ENCODE measurements around the gene RAMACL.
"Not testable (repeated sequence)": the region's sequence is repeated elsewhere in the genome, so short reads cannot be mapped to it uniquely, and the experiment has no call there.

Gene RAMACL

DNA sequence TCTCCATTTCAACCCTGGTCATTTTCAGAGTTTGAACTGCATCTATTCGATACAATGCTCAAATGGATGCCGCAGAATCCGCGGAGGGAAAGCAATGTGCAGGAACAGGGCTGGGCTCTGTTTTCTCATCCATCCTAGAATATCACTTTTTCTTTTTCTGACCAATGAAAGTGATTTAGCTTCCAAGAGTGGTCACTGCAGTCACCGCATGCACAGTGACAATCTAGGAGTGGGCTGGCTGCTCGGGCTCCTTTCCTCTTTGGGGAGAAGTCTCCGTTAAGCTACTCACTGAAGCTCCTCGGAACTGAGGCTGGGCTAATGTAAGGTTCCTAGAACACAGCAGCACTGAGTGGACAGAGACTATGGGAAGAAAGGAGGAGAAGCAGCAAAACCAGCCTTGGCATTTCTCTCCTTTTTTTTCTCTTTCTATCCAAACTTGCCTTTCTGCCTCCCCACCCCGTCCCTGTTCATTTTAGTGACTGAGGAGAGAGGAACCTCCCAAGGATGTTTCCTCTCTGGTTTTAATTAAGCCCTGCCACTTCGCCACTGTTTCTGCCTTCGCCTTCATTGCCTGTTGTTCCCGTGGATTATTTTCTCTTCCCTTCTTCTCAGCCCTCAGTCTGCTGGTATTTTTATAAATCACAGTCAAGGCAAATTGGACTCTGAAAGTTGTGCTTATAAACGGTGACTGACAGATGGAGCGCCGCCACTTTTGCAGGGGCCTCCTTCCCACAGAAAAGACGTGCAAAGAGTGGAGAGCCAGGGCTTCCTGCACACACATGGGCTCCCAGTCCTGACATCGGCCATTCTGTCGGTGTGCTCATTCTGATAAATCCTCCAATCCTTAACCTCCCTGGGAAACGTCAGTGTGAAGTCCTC is 41.1 kb downstream of the RAMACL start:
- peaks cover 4% of the 10 kb centered on the region for H3K9me3 ChIP-seq (ENCODE audit: low read length)
- H3K4me1 ChIP-seq (ENCODE audit: insufficient read depth, low read length) = peaks cover 3% of the 10 kb centered on the region

DNA sequence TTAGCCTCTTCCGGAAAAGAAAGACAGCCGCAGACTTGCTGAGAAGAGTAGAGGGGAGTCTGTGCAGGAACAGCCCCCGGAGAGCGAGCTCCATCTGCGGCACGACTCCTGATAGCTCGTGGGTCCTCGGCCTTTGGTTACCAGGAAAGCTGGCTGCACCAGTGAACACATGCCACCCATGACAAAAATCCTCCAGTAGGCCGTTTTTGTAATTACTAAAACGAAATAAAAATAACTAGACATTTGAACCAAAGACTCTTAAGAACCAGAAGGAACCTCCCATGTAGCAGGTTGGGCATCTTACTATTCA is 42.2 kb downstream of the RAMACL start:
- no peak overlapping the region for H3K4me3 ChIP-seq (ENCODE audit: low read length)
- H2AFZ ChIP-seq (ENCODE audit: low read depth, low read length) = no peak overlapping the region
- peaks cover 11% of the 10 kb centered on the region for H3K4me1 ChIP-seq (ENCODE audit: insufficient read depth, low read length)

More for the DNA sequence above, 41.1 kb downstream of the RAMACL start:
- Histone ChIP-seq H3K36me3 (ENCODE audit: insufficient read depth, low read length) (peaks cover 2% of the 10 kb centered on the region), H3K27me3 (ENCODE audit: insufficient read depth, low read length) (no peaks in the 10 kb centered on the region), H2AFZ (ENCODE audit: low read depth, low read length) (no peak overlapping the region), H3K4me3 (ENCODE audit: low read length) (no peak overlapping the region)

DNA sequence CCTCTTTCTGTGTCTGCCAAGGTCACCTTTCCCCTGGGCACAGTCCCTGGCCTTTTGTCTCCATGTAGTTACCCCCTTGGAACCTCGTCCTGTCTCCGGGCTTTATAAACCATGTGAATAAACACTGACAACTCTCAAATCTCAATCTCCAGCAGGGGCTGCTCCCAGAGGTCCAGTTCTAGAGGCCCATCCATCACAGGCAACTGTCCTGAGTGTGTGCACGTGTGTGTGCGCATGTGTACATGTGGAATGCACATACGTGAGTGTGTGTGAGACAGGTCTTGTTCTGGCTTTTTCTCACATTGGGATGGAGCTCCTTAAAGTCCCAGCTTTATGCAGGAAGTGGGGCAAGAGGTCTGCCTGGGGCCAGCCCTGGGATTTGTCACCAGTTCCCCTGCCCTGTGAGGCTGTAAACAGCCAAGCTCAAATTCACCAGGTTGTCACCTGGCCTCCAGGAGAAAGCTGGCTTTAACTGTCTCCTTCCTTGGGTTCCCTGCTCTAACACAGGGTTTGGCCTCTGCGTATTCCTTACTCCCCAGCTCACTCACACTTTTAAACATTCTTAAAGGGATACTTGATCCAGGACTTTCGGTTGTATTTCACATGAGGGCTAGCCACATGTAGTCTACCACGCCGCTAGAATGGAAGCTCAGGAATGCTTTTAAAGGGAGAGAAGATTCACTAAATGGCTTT is 42.7 kb downstream of the RAMACL start:
- Histone ChIP-seq H3K36me3 (ENCODE audit: insufficient read depth, low read length) (peaks cover 2% of the 10 kb centered on the region), H3K4me1 (ENCODE audit: insufficient read depth, low read length) (peaks cover 11% of the 10 kb centered on the region), H3K4me3 (ENCODE audit: low read length) (no peak overlapping the region), H3K9me3 (ENCODE audit: low read length) (no peaks in the 10 kb centered on the region), H2AFZ (ENCODE audit: low read depth, low read length) (no peak overlapping the region), H3K27me3 (ENCODE audit: insufficient read depth, low read length) (no peaks in the 10 kb centered on the region)

More for the DNA sequence above, 42.2 kb downstream of the RAMACL start:
- H3K27me3 ChIP-seq (ENCODE audit: insufficient read depth, low read length) = no peaks in the 10 kb centered on the region
- H3K9me3 ChIP-seq (ENCODE audit: low read length) = no peaks in the 10 kb centered on the region
- H3K36me3 ChIP-seq (ENCODE audit: insufficient read depth, low read length) = peaks cover 2% of the 10 kb centered on the region

DNA sequence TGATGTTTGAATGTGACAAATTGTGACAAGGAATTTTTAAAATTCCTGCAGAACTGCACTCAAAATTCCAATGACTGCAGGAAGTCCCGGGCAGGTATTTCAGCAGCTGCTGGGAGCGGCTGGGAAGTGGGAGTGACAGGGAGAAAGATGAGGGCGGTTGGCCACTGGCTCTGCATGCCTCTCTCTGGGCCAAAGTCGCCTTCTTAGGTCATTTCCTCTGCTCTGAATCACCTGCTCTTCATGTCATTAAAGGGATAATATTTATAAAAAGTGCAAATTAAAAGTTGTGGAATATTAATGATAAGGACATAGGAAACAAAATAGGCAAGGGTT is 43.9 kb downstream of the RAMACL start:
- H3K4me3 ChIP-seq (ENCODE audit: low read length) = no peak overlapping the region
- H3K4me1 ChIP-seq (ENCODE audit: insufficient read depth, low read length) = peaks cover 11% of the 10 kb centered on the region
- H2AFZ ChIP-seq (ENCODE audit: low read depth, low read length) = no peak overlapping the region
- H3K27me3 ChIP-seq (ENCODE audit: insufficient read depth, low read length) = no peaks in the 10 kb centered on the region
- H3K36me3 ChIP-seq (ENCODE audit: insufficient read depth, low read length) = peaks cover 2% of the 10 kb centered on the region
- no peaks in the 10 kb centered on the region for H3K9me3 ChIP-seq (ENCODE audit: low read length)

DNA sequence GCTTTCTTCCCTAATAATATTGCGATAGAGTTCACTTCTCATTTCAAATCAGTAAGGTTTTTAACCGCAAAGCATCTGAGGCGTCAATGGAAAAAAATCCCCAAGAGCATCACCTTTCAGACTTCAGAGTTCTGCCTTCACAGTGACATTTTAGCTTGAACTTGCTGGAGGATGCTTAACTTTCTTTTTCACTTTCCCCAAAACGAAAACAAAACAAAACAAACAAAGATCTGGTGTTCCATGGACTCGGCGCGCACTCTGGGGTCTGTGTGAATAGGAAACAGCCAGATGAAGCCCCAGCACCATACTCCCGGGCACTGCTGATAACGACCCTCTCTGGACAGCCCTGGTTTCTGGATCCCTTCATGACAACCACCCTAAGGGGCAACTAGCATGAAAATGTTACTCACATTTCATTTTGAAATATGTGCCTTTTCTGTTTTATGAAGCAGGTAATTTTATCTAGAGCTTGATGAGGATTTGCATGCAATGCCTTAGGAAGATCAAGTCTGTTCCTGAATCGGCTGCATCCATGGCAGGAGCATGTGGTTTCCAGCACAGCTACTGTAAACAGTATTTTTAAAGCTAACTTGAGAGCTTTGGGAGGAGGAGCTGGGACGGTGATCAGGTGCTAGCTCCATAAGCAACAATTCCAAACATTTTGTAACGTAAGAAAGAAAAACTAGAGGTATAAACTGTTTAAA is 44.5 kb downstream of the RAMACL start:
- H3K36me3 ChIP-seq (ENCODE audit: insufficient read depth, low read length) = peaks cover 2% of the 10 kb centered on the region
- H3K4me1 ChIP-seq (ENCODE audit: insufficient read depth, low read length) = peaks cover 11% of the 10 kb centered on the region
- no peaks in the 10 kb centered on the region for H3K9me3 ChIP-seq (ENCODE audit: low read length)
- H3K4me3 ChIP-seq (ENCODE audit: low read length) = no peak overlapping the region
- no peaks in the 10 kb centered on the region for H3K27me3 ChIP-seq (ENCODE audit: insufficient read depth, low read length)
- no peak overlapping the region for H2AFZ ChIP-seq (ENCODE audit: low read depth, low read length)

DNA sequence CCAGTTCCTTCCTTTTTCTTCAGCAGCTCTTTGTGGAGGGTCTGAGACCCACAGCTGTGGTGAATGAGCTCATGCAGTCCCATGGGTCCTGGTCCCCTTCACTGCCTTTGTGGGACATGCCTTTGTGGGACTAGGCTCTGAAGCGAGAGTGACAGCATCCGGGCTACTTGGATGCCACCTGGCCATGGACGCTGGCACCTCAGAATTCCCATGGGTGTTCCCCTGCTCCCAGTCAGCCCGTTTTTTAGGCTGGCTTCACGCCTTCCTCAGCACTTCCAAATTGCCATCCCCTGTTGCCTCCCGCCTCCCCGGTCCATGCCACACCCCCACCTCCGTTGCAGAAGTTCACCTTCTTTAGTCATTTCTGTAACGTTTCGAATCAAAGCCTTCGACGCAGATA is 45.1 kb downstream of the RAMACL start:
- H3K4me3 ChIP-seq (ENCODE audit: low read length) = no peak overlapping the region
- H3K9me3 ChIP-seq (ENCODE audit: low read length) = no peaks in the 10 kb centered on the region
- H2AFZ ChIP-seq (ENCODE audit: low read depth, low read length) = no peak overlapping the region
- H3K27me3 ChIP-seq (ENCODE audit: insufficient read depth, low read length) = no peaks in the 10 kb centered on the region
- peaks cover 5% of the 10 kb centered on the region for H3K36me3 ChIP-seq (ENCODE audit: insufficient read depth, low read length)
- peaks cover 11% of the 10 kb centered on the region for H3K4me1 ChIP-seq (ENCODE audit: insufficient read depth, low read length)

DNA sequence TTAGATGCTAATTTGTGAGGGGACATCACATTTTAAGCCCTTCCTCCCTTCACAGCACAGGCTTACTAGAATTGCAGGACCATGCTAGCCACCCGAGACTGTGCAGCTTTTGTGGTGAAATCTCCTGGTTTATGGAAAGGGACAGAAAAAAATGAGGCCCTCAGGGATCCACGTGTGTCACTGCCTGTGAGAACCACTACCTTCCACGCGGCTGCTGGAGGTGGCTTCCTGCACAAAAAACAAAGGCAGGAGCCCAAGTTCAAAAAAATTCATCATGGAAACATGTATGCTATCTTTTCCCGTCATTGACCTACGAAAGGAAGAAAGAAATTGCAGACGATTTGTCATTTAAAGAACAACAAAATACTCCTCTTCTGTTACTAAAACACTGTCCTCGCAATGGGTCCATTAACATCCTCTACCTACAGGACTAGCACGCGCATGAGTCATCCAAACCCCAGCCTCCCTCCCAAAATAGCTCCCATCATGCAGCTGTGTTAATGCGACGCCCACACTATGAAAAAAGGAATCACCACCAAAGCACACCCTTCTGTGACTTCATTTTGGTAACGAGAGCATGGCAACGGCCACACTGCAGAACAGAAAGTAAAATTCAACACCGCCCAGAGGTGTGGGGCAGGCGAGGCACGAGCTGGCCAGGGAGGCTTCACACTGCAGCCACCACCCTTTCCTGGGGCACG is 45.7 kb downstream of the RAMACL start:
- H3K9me3 ChIP-seq (ENCODE audit: low read length) = no peaks in the 10 kb centered on the region
- H3K27me3 ChIP-seq (ENCODE audit: insufficient read depth, low read length) = no peaks in the 10 kb centered on the region
- peaks cover 10% of the 10 kb centered on the region for H3K36me3 ChIP-seq (ENCODE audit: insufficient read depth, low read length)
- peaks cover 11% of the 10 kb centered on the region for H3K4me1 ChIP-seq (ENCODE audit: insufficient read depth, low read length)
- H2AFZ ChIP-seq (ENCODE audit: low read depth, low read length) = no peak overlapping the region
- H3K4me3 ChIP-seq (ENCODE audit: low read length) = no peak overlapping the region

DNA sequence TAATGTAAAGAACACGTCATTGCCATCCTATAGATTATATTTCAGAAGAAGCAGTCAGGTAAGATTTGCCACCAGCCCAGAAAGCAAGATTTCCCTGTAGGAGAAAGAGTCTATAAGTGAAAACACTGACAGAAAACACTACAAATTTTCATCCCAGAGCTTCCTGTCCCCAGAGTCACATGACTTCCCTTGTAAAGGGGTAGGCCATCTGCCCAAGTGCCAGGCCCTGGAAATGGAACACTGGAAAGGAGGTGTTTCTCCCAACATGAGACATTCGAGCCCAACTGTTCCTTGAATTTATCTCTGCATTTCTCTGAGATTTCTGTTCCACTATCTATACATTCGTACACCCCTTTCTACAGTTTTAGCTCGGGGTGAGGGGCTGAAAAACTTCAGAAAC is 46.9 kb downstream of the RAMACL start:
- H3K4me3 ChIP-seq (ENCODE audit: low read length) = no peak overlapping the region
- H3K27me3 ChIP-seq (ENCODE audit: insufficient read depth, low read length) = no peaks in the 10 kb centered on the region
- H3K9me3 ChIP-seq (ENCODE audit: low read length) = no peaks in the 10 kb centered on the region
- peaks cover 17% of the 10 kb centered on the region for H3K36me3 ChIP-seq (ENCODE audit: insufficient read depth, low read length)
- H2AFZ ChIP-seq (ENCODE audit: low read depth, low read length) = no peak overlapping the region
- peaks cover 11% of the 10 kb centered on the region for H3K4me1 ChIP-seq (ENCODE audit: insufficient read depth, low read length)

DNA sequence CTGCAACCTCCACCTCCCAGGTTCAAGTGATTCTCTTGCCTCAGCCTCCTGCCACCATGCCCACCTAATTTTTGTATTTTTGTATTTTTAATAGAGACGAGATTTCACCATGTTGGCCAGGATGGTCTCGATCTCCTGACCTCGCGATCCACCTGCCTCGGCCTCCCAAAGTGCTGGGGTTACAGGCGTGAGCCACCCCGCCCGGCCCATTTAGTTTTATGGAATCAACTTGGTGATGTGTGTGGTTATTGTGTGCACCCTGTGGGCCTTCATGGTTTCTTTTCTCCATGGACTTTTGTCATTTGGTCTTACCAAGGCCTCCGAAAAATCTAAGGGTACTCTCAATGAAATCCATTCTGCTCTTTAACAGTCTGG is 47.5 kb downstream of the RAMACL start:
- not testable (repeated sequence) for H3K4me3 ChIP-seq (ENCODE audit: low read length); H3K27me3 ChIP-seq (ENCODE audit: insufficient read depth, low read length); H2AFZ ChIP-seq (ENCODE audit: low read depth, low read length); H3K9me3 ChIP-seq (ENCODE audit: low read length)
- Histone ChIP-seq H3K4me1 (ENCODE audit: insufficient read depth, low read length) (peaks cover 11% of the 10 kb centered on the region), H3K36me3 (ENCODE audit: insufficient read depth, low read length) (peaks cover 17% of the 10 kb centered on the region)

DNA sequence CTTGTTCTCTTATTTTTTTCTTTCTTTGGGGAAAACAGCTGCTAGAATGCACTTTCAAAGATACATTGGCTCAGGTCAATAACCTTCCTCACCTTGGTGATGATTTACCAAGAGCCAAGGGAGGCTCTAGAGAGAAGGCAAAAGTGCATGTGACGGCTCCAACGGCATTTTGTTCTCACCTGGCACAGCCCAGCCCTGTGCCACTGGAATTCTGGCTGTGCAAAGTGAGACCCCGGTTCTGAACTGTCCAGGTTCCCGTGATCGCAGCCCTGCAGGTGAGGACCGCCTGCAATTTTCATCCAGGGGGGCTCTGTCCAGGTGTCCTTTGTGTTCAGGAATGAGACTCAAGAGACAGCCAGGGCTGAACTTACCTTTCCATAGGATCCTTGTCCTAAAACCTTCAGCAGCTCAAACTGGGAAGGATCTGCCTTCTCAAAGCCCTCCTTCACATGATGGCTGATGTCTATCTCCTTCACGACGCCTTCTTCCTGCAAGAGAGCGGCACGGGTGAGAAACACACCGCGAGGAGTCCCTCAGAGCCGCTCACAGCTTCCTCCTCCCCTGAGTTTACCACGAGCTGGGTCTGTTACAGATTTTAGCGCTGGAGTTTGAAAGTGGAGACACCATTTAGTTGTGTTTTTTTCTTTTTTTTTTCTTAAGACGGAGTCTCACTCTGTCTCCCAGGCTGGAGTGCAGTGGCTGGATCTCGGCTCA is 48.0 kb downstream of the RAMACL start:
- Histone ChIP-seq H3K4me1 (ENCODE audit: insufficient read depth, low read length) (peaks cover 11% of the 10 kb centered on the region), H3K9me3 (ENCODE audit: low read length) (no peaks in the 10 kb centered on the region)

DNA sequence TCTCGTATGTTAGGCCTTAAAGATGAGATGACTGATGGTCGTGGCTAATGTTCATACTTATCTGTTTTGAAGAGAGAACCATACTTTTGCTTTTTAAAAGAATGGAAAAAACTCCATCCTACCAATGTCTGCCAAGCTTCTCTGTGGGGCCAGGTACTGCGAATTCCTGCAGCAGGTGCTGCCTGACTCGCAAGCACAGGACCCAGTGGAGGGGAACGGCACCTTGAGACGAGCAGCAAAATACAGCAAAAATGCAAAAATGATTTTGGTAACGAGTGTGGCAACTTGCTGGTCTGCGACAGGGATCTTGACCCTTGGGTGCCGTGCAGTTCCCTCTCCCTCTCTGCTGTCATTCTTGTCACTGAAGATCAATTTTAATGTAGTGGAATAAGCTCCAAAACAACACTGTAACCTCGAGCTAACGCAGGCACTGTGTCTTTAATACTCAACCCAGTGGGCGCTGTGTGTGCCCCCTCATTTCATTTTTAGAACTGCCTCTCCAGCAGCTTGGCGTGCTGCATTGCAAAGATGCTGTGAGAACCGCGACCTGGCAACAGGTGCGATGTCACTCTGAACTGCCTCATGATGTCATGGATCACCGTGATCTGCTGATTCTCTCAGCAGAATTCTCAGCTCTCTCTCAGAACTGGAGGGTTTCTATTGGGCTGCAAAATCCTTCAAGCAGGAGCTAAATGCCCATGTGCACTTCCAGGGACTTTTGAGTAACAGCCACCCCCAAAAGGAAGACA is 51.6 kb downstream of the RAMACL start:
- H2AFZ ChIP-seq (ENCODE audit: low read depth, low read length) = no peak overlapping the region
- no peaks in the 10 kb centered on the region for H3K9me3 ChIP-seq (ENCODE audit: low read length)
- H3K4me1 ChIP-seq (ENCODE audit: insufficient read depth, low read length) = peaks cover 2% of the 10 kb centered on the region
- no peaks in the 10 kb centered on the region for H3K27me3 ChIP-seq (ENCODE audit: insufficient read depth, low read length)
- H3K36me3 ChIP-seq (ENCODE audit: insufficient read depth, low read length) = peaks cover 40% of the 10 kb centered on the region
- H3K4me3 ChIP-seq (ENCODE audit: low read length) = no peak overlapping the region

More for the DNA sequence above, 48.0 kb downstream of the RAMACL start:
- Histone ChIP-seq H3K36me3 (ENCODE audit: insufficient read depth, low read length) (peaks cover 19% of the 10 kb centered on the region), H3K4me3 (ENCODE audit: low read length) (no peak overlapping the region), H2AFZ (ENCODE audit: low read depth, low read length) (no peak overlapping the region), H3K27me3 (ENCODE audit: insufficient read depth, low read length) (no peaks in the 10 kb centered on the region)

DNA sequence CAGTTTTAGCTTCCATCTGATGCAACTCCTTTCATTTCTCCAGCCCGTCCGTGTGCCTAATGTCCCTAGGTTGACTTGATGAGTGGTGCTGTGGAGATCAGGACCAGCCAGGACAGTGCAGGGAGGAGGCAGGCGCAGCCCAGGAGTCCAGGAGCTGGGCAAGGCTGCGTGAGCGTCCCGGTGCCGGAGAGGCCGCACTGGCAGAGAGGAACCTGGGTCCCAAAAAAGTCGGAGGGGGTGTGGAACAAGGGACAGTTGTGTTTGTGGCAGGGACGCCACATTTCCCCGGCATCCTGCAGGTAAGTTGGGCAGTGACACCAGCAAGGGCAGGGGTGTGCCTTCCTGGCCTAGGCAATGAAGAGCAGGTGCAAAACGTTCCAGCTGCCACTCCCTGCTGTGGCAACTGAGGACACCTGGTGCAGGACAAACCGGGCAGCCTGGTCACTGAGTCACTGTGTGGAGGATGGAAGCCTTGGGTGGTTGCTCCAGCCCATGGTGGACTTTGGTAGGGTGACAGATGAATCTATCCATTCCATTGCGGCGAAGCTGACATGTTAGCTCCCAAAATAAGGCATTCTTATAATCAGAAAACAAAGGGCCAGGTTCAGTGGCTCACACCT is 53.2 kb downstream of the RAMACL start:
- Histone ChIP-seq H2AFZ (ENCODE audit: low read depth, low read length) (no peak overlapping the region), H3K4me1 (ENCODE audit: insufficient read depth, low read length) (no peaks in the 10 kb centered on the region), H3K9me3 (ENCODE audit: low read length) (no peaks in the 10 kb centered on the region), H3K4me3 (ENCODE audit: low read length) (no peak overlapping the region), H3K36me3 (ENCODE audit: insufficient read depth, low read length) (peaks cover 43% of the 10 kb centered on the region), H3K27me3 (ENCODE audit: insufficient read depth, low read length) (no peaks in the 10 kb centered on the region)

Data from neuron (in vitro differentiated cells).